ENCODE measurements around the gene FUT6. TPM values are rescaled to one million over a fixed set of nuclear protein-coding genes. Genes with fewer than 3 reads are reported as not detected.

Gene FUT6
- total RNA-seq: under 0.01 and 2.8 TPM in 2 replicates

GRCh38 chr19:5839065-5840017, at the start of gene FUT6:
FUT6 (minus strand) TSS chr19:5839702; CDS start chr19:5832567, 7,135 bp downstream.

DNA sequence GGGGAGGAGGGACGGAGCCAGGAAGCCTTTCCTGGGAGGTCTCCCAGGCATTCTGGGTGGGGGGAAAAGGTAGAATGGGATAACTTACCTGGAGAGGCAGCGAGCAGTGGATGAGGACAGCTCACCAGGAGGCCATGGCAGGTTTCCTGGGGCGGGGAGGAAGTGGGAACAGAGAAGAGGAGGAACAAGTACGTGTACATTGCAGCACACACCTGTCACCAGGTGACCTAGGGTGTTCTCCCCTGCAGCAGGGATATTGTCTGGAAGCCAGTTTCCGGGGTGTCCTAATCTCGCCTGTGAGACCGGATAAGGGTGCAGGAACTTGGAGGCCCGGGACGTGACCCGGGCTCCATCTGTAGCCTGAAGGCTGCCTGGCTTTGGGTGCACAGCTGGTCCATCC, 11.8 kb upstream of the FUT6 start, which contains the start of gene FUT3:
Gene FUT3, minus strand, starts transcription at position 148 of the 400 bp plus-strand sequence.

DNA sequence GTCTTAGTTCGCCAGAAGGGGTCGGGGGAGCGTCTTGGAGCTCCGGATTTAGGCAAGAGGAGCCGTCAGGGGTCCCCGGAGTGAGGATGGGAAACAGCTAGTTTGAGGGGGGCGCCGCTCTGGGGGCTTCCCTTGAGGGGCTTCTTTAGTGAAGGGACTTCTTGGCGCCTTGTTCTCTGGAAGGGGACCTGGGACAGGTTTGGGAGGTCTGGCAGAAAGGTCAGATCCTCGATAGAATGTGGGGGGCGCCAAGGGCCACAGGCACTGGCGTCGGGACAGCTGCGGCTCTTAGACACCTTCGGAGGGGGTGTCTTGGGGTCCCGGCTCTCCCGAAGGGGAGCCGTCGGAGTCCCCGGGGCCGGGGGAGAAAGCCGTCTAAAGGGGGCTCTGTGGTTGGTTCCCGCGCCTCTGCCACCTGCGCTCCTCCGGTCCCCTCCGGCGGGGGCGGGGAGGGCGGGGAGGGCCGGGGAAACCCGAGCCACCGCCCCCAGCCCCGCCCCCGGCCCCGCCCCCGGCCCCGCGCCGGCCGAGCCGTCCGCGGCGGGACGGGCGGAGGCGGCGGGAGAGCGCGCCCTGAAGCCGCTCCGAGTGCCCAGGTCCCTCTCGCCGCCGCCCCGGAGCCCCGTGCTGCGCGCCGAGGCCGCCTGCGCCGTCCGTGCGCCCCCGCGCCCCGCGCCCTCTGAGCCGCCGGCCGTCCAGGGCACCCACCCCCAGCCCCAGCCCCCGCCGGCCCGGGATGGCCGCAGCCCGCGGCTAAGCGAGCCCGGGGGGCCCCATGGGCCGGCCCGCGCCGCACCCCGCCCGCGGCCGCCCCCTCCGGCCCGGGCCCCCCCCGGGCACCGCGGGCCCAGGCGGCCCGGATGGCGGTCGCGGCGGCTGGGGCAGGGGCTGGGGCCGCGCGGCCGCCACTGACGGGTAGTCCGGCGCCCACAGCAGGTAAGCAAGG, 34.7 kb downstream of the FUT6 start, which contains the start of gene NRTN:
Gene NRTN, plus strand, starts transcription at position 552 of the 946 bp plus-strand sequence. CDS start 19,099 bp downstream, outside the sequence.

GRCh38 chr19:5790559-5791520, 48.7 kb downstream of the FUT6 start, which contains the start of gene DUS3L:
DUS3L (minus strand) TSS chr19:5791163; CDS start chr19:5791141, 22 bp downstream.

GRCh38 chr19:5784581-5785147, 54.8 kb downstream of the FUT6 start, which contains the start of gene PRR22:
PRR22 (minus strand) TSS chr19:5784746; CDS start chr19:5784660, 86 bp downstream.

Other genes starting within 250 kb of the FUT6 start
- 15.2 and 17.7 TPM in 2 replicates for gene SAFB2, start 216.9 kb downstream of the FUT6 start, total RNA-seq
- gene SAFB, start 216.6 kb downstream of the FUT6 start, total RNA-seq: 31.6 and 36.7 TPM in 2 replicates
- gene MICOS13, start 159.2 kb downstream of the FUT6 start, total RNA-seq: 31.5 and 31.8 TPM in 2 replicates
- 14.5 and 19.3 TPM in 2 replicates for gene HSD11B1L, start 158.7 kb downstream of the FUT6 start, total RNA-seq
- 601 and 1,423 TPM in 2 replicates for gene RPL36, start 149.4 kb downstream of the FUT6 start, total RNA-seq
- gene LONP1, start 119.6 kb downstream of the FUT6 start, total RNA-seq: 137 and 179 TPM in 2 replicates
- not detected in 2 replicates for gene CATSPERD, start 119.1 kb downstream of the FUT6 start, total RNA-seq
- gene PRR22, start 55.0 kb downstream of the FUT6 start, total RNA-seq: 0.48 TPM in 1 of 2 replicates, not detected in the other
- gene DUS3L, start 48.5 kb downstream of the FUT6 start, total RNA-seq: 41.2 and 42.0 TPM in 2 replicates
- gene NRTN, start 34.6 kb downstream of the FUT6 start, total RNA-seq: 0.21 and 0.24 TPM in 2 replicates
- 7.5 and 12.1 TPM in 2 replicates for gene FUT3, start 11.7 kb upstream of the FUT6 start, total RNA-seq
- not detected in 2 replicates for gene FUT5, start 30.8 kb upstream of the FUT6 start, total RNA-seq
- gene NDUFA11, start 64.1 kb upstream of the FUT6 start, total RNA-seq: 317 and 329 TPM in 2 replicates
- 3.1 and 6.2 TPM in 2 replicates for gene VMAC, start 65.2 kb upstream of the FUT6 start, total RNA-seq
- 6.5 and 8.5 TPM in 2 replicates for gene CAPS, start 74.6 kb upstream of the FUT6 start, total RNA-seq
- gene RANBP3, start 138.4 kb upstream of the FUT6 start, total RNA-seq: 28.6 and 28.7 TPM in 2 replicates